BE2C (cell line): Measurements from ENCODE around the gene MORN5.

ENCODE experiments used
- DNase-seq: peaks from one replicate; pipeline ENCODE4 v3.0.0-alpha.2; 2020
- H3K27me3 ChIP-seq: fragments of 250-450 bp; sonication (Bioruptor Pico); 2 replicates; pipeline ENCODE4 v1.5.1; 2020; ENCODE audit warnings: mild to moderate bottlenecking
- H3K36me3 ChIP-seq: fragments of 250-450 bp; sonication (Bioruptor Pico); 2 replicates; pipeline ENCODE4 v1.5.1; 2020; ENCODE audit warnings: mild to moderate bottlenecking
- H3K4me1 ChIP-seq: fragments of 250-450 bp; sonication (Bioruptor Pico); 2 replicates; pipeline ENCODE4 v1.5.1; 2020
- H3K4me3 ChIP-seq: 2 replicates; pipeline ENCODE4 v1.5.1; 2011; ENCODE audit warnings: low read depth, low read length
- H3K9me3 ChIP-seq: fragments of 250-450 bp; sonication (Bioruptor Pico); 2 replicates; pipeline ENCODE4 v1.5.1; 2020
- TF ChIP-seq, protein P1 (sequence below): IDR thresholded peaks from 2 replicates; pipeline ENCODE4 v1.5.1; 2012; ENCODE audit warnings: mild to moderate bottlenecking, low read depth, low read length

Gene MORN5

DNA sequence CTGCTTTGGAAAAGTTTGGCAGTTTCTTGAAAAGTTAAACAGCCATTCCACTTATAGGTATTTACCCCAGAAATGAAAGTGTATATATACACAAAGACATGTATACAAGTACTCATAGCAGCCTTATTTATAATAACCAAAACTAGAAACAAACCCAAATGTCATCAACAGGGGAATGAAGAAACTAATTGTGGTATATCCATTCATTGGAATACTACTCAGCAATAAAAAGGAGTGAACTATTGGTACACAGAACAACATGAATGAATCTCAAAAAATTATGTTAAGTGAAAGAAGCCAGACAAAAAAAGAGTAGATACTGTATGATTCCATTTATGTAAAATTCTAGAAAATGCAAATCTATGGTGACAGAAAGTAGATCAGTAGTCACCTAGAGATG, 2.7 kb downstream of the MORN5 start:
- peaks cover under 1% of the 10 kb centered on the region for H3K27me3 ChIP-seq
- H3K36me3 ChIP-seq: no peaks in the 10 kb centered on the region
- no peak overlapping the region for H3K4me3 ChIP-seq
- no peaks in the 10 kb centered on the region; the same call in 1 of the 2 replicates for H3K4me1 ChIP-seq
- TF ChIP-seq, protein P1, sequence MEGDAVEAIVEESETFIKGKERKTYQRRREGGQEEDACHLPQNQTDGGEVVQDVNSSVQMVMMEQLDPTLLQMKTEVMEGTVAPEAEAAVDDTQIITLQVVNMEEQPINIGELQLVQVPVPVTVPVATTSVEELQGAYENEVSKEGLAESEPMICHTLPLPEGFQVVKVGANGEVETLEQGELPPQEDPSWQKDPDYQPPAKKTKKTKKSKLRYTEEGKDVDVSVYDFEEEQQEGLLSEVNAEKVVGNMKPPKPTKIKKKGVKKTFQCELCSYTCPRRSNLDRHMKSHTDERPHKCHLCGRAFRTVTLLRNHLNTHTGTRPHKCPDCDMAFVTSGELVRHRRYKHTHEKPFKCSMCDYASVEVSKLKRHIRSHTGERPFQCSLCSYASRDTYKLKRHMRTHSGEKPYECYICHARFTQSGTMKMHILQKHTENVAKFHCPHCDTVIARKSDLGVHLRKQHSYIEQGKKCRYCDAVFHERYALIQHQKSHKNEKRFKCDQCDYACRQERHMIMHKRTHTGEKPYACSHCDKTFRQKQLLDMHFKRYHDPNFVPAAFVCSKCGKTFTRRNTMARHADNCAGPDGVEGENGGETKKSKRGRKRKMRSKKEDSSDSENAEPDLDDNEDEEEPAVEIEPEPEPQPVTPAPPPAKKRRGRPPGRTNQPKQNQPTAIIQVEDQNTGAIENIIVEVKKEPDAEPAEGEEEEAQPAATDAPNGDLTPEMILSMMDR: no peak
- no peak for DNase-seq
- H3K9me3 ChIP-seq: no peaks in the 10 kb centered on the region

DNA sequence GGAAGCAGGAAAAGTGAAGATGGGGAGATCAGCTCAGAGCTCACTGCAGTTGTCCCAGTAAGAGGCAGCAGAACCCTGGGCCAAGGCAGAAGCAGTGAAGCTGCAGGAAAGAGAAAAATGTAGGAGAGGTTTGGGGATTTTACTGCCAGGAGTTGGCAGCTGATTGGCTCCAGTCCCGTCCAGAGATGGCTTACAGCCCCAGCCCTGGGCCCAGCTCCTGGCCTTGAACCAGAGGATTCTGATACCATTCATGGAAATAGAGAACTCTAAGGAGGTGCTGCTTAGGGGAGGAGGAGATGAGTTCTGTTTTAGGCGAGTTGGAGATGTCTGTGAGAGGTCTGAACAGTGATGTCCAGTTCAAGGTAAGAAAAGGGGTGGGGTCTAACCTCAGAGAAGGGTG, 4.6 kb downstream of the MORN5 start:
- peaks cover 12% of the 10 kb centered on the region for H3K27me3 ChIP-seq

DNA sequence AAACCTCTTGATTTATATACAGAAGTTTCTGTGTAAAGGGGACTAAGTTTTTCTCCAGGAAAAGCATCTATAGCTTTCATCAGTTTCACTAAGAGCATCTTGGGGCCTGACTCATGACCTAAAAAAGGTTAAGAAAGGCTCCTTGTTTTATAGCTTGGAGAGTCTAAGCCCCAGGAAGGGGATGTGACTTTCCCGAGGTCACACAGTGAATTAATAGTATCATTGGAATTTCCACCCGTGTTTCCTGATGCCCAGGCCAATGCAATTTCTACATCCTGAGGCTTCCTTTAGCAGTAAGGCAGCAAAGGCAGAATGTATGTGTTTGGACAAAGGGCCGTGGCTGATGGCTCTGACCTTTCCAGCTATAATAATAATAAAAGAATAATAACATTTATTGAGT, 8.6 kb downstream of the MORN5 start:
- TF ChIP-seq, protein P1: no peak

More for the DNA sequence above, 4.6 kb downstream of the MORN5 start:
- Histone ChIP-seq H3K36me3 (no peaks in the 10 kb centered on the region), H3K9me3 (no peaks in the 10 kb centered on the region), H3K4me1 (no peaks in the 10 kb centered on the region), H3K4me3 (no peak overlapping the region)
- TF ChIP-seq, protein P1: no peak
- no peak for DNase-seq

DNA sequence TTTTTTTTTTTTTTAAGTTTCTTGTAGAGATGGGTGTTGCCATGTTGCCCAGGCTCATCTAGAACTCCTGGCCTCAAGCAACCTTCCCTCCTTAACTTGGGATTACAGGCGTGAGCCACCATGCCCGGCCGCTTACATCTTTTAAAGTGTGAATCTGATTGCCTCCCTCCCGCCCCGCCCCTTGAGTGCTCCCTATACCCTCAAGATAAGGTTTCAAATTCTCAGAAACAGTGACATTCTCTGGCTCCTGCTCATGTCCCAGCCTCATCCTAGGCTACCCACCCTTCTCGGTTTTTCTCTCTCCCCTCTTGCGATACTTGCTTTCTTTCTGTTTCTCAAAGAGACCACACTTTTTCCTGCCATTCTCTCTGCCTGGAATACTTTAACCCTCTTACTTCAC, 12.4 kb downstream of the MORN5 start:
- TF ChIP-seq, protein P1: no peak
- H3K4me1 ChIP-seq: no peaks in the 10 kb centered on the region
- H3K27me3 ChIP-seq: peaks cover 54% of the 10 kb centered on the region
- no peak for DNase-seq
- no peak overlapping the region for H3K4me3 ChIP-seq
- H3K36me3 ChIP-seq: no peaks in the 10 kb centered on the region
- no peaks in the 10 kb centered on the region for H3K9me3 ChIP-seq

More for the DNA sequence above, 8.6 kb downstream of the MORN5 start:
- Histone ChIP-seq H3K27me3 (peaks cover 43% of the 10 kb centered on the region), H3K9me3 (no peaks in the 10 kb centered on the region), H3K36me3 (no peaks in the 10 kb centered on the region), H3K4me3 (no peak overlapping the region), H3K4me1 (no peaks in the 10 kb centered on the region)
- no peak for DNase-seq

DNA sequence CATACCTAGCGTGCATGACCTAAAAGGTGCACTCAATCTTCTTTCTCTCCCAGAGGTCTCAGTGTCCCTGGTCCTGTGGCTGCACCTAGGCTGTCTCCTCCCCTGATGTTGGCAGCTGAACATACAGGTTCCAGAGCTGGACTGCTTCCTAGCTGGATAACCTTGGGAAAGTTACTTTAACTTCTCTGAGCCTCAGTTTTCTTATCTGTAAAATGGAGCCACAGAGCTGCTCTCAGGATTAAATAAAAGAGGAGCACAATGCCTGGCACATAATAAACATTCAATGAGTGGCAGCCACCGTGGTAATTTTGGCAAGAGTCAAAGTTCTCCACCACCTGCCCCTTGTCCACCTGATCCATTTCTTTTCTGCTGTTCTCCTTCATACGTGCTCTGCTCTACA, 14.0 kb downstream of the MORN5 start:
- TF ChIP-seq, protein P1: no peak
- DNase-seq: no peak
- no peaks in the 10 kb centered on the region for H3K4me1 ChIP-seq
- no peaks in the 10 kb centered on the region for H3K9me3 ChIP-seq
- H3K4me3 ChIP-seq: no peak overlapping the region
- no peaks in the 10 kb centered on the region for H3K36me3 ChIP-seq
- peaks cover 53% of the 10 kb centered on the region for H3K27me3 ChIP-seq

DNA sequence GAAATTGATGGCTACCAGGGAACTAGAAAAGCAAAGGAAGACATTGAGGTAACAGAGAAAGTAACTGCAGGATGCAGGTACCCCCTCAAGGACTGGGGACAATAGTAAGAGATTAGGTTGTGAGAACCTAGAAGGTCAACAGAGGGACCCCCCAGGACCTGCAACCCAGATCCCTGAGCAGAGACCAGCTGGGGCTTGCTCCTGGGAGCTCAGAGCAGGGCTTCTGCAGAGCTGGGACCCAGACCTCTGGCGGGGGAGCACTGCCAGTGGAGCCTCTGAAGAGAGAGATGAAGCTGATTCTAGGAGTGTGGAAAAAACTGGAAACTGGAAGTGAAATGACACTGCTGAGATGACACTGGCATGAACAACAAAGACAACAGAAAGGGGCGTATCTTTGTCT, 17.2 kb downstream of the MORN5 start:
- peaks cover 26% of the 10 kb centered on the region for H3K27me3 ChIP-seq
- TF ChIP-seq, protein P1: no peak
- no peak for DNase-seq

More for the DNA sequence above, 17.2 kb downstream of the MORN5 start:
- no peaks in the 10 kb centered on the region for H3K4me1 ChIP-seq
- no peaks in the 10 kb centered on the region for H3K9me3 ChIP-seq
- no peak overlapping the region for H3K4me3 ChIP-seq
- H3K36me3 ChIP-seq: no peaks in the 10 kb centered on the region
